Smooth muscle cell (in vitro differentiated cells): ENCODE data around the gene CDH4. TPM values are rescaled to one million over a fixed set of nuclear protein-coding genes. Genes with fewer than 3 reads are reported as not detected.

ENCODE experiments used
- DNase-seq: peaks from one replicate; lab custom pipeline; 2025; ENCODE audit not compliant: unreplicated experiment; lab: John Stamatoyannopoulos, UW
- H2AFZ ChIP-seq: fragments of 200-600 bp; sonication (generic); 2 replicates; pipeline ENCODE4 v1.6.0; 2016; ENCODE audit warnings: antibody characterized with exemption, low read depth, mild to moderate bottlenecking
- H3F3A ChIP-seq: fragments of 200-600 bp; sonication (generic); 2 replicates; pipeline ENCODE4 v1.6.0; 2017; ENCODE audit warnings: antibody characterized with exemption, low read depth
- H3K27ac ChIP-seq: fragments of 200-600 bp; sonication (generic); 2 replicates; pipeline ENCODE4 v1.5.1; 2016; ENCODE audit warnings: low read depth, mild to moderate bottlenecking
- H3K27me3 ChIP-seq: fragments of 200-600 bp; sonication (generic); 2 replicates; pipeline ENCODE4 v1.6.1; 2016; ENCODE audit warnings: low read depth, mild to moderate bottlenecking
- H3K36me3 ChIP-seq: fragments of 200-600 bp; sonication (generic); 2 replicates; pipeline ENCODE4 v1.5.1; 2016; ENCODE audit warnings: low read depth
- H3K4me1 ChIP-seq: fragments of 200-600 bp; sonication (generic); 2 replicates; pipeline ENCODE4 v1.5.1; 2016; ENCODE audit warnings: low read depth
- H3K4me2 ChIP-seq: fragments of 200-600 bp; sonication (generic); 2 replicates; pipeline ENCODE4 v1.6.0; 2016; ENCODE audit warnings: mild to moderate bottlenecking
- H3K4me3 ChIP-seq: fragments of 200-600 bp; sonication (generic); 2 replicates; pipeline ENCODE4 v1.5.1; 2016; ENCODE audit warnings: mild to moderate bottlenecking
- H3K79me2 ChIP-seq: fragments of 200-600 bp; sonication (generic); 2 replicates; pipeline ENCODE4 v1.6.0; 2016; ENCODE audit warnings: low read depth, mild to moderate bottlenecking
- H3K9ac ChIP-seq: fragments of 200-600 bp; sonication (generic); 2 replicates; pipeline ENCODE4 v1.6.0; 2016; ENCODE audit warnings: low read depth
- H3K9me3 ChIP-seq: fragments of 200-600 bp; sonication (generic); replicated peaks from 2 replicates; pipeline ENCODE4 v1.5.1; 2016; ENCODE audit warnings: low read depth
- H4K20me1 ChIP-seq: fragments of 200-600 bp; sonication (generic); 2 replicates; pipeline ENCODE4 v1.6.0; 2016; ENCODE audit warnings: low read depth
- WGBS: methylation state at CpG from one replicate; pipeline ENCODE4 v1.1.7; 2016; ENCODE audit warnings: low lambda C conversion rate; 5-methylcytosine and 5-hydroxymethylcytosine counted together
- microRNA counts: library from miRNA; unstranded; fragments of <30 nt; microRNA quantifications from one replicate; lab custom pipeline; 2016
- microRNA-seq: library from miRNA; unstranded; fragments of <30 nt; microRNA quantifications from one replicate; pipeline ENCODE4, GENCODE V29; 2016; ENCODE audit warnings: borderline number of aligned reads
- polyA plus RNA-seq: library from polyadenylated mRNA; unstranded; fragments of >200 nt; fragmentation: Nextera tagmentation; extraction: Ambion mirVana; gene quantifications from 2 replicates; pipeline ENCODE4 v1.2.1, GENCODE V29; 2016
- total RNA-seq: library from RNA; depleted of rRNA; stranded (reverse); fragments of >200 nt; gene quantifications from 2 replicates; pipeline ENCODE4 v1.2.3, GENCODE V29; 2014
- TF ChIP-seq, protein P1 (sequence below): fragments of 200-600 bp; sonication (generic); IDR thresholded peaks from 2 replicates; pipeline ENCODE4 v1.5.1; 2017; ENCODE audit warnings: borderline replicate concordance, mild to moderate bottlenecking, antibody characterized with exemption; ENCODE audit not compliant: insufficient read depth, poor library complexity, severe bottlenecking

The CDH4 gene
- total and polyA plus RNA-seq, 2 experiments from 2014 or later, result 0.03 to 0.04 TPM

DNA sequence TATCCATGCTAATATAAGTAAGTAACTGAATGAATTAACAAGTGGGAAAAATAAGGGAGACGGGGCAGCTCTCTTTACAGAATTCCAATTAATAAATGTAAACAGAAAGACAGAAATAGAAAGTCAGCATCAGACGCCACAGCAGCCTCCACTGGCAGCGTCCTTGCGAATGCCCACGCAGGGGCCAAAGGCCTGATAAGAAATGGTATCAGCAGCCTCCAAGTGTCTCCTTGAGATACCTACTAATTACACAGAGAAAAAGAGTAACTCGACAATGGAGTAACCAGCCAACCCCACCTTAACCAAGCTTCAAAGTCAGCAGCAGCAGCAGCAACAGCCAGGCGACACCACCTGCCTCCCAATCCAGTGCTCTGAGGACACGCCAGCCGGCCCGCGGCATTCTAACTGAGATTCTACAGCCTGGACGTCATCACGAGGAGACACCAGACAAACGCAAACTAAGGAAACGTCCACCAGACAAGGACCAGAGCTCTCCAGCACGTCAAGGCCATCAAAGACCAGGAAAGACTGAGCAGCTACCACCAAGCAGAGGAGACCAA lies 734.8 kb downstream of the CDH4 start:
- H3F3A ChIP-seq, result no peaks in the 10 kb centered on the region
- no peaks in the 10 kb centered on the region for H3K79me2 ChIP-seq
- H3K4me3 ChIP-seq, result no peak overlapping the region
- H2AFZ ChIP-seq, result no peak overlapping the region
- TF ChIP-seq, protein P1, sequence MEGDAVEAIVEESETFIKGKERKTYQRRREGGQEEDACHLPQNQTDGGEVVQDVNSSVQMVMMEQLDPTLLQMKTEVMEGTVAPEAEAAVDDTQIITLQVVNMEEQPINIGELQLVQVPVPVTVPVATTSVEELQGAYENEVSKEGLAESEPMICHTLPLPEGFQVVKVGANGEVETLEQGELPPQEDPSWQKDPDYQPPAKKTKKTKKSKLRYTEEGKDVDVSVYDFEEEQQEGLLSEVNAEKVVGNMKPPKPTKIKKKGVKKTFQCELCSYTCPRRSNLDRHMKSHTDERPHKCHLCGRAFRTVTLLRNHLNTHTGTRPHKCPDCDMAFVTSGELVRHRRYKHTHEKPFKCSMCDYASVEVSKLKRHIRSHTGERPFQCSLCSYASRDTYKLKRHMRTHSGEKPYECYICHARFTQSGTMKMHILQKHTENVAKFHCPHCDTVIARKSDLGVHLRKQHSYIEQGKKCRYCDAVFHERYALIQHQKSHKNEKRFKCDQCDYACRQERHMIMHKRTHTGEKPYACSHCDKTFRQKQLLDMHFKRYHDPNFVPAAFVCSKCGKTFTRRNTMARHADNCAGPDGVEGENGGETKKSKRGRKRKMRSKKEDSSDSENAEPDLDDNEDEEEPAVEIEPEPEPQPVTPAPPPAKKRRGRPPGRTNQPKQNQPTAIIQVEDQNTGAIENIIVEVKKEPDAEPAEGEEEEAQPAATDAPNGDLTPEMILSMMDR, result no peak
- peaks cover 3% of the 10 kb centered on the region for H3K36me3 ChIP-seq
- no peaks in the 10 kb centered on the region for H3K27me3 ChIP-seq
- peaks cover 6% of the 10 kb centered on the region for H3K9me3 ChIP-seq
- H3K27ac ChIP-seq, result no peak overlapping the region
- WGBS, result 95% methylated on average over 16 of the region's 16 CpGs
- no peak overlapping the region for H3K9ac ChIP-seq
- no peaks in the 10 kb centered on the region for H3K4me1 ChIP-seq
- no peak for DNase-seq
- H4K20me1 ChIP-seq, result no peaks in the 10 kb centered on the region
- no peak overlapping the region for H3K4me2 ChIP-seq

DNA sequence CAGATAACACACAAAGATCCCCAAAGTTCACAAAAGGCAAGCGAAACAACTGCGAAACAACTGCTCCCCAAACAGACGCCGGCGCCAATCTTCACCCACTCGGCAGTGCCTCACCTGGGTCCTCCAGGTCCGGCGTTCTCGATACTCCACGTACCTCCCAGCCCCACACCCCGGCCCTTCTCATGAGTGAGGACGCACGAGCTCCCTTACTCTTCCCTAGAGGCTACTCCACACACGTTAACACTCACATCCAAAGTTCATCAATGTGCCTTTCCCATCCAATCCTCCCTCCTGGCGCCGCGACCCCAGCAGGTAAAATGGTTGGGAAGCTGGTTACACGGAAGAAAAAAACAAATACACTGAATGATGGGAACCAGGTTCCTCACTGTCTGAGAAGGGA lies 736.6 kb downstream of the CDH4 start:
- Histone ChIP-seq H3K4me2 (no peak overlapping the region), H3K36me3 (peaks cover 10% of the 10 kb centered on the region), H3K4me3 (no peak overlapping the region), H3K27me3 (no peaks in the 10 kb centered on the region), H3K4me1 (no peaks in the 10 kb centered on the region), H2AFZ (no peak overlapping the region), H3F3A (no peaks in the 10 kb centered on the region), H3K79me2 (no peaks in the 10 kb centered on the region), H4K20me1 (no peaks in the 10 kb centered on the region), H3K9me3 (peaks cover 6% of the 10 kb centered on the region), H3K27ac (no peak overlapping the region), H3K9ac (no peak overlapping the region)
- WGBS, result 94% methylated on average over 18 of the region's 18 CpGs
- TF ChIP-seq, protein P1, result no peak
- no peak for DNase-seq

DNA sequence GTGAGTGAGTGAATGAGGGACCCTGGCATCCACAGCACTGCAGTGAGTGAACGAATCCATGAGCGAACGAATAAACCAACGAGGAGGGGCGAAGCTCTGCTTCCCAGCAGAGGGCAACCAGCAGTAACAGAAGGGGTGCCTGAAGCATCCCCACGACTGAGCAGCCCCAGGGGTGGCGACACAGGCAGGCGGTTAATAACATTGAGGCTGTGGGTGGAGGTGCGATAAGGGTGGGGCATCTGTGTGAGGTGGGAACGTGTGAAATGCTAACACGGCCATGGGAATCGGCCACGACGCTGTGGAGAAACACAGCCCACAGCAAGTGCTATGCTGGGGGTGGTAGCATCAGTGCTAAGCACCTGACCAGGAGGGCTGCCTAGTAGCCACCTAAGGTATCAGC lies 737.7 kb downstream of the CDH4 start:
- TF ChIP-seq, protein P1, result no peak

More for the DNA sequence above, 737.7 kb downstream of the CDH4 start:
- Histone ChIP-seq H4K20me1 (no peaks in the 10 kb centered on the region), H2AFZ (no peak overlapping the region), H3K4me2 (no peak overlapping the region), H3K79me2 (no peaks in the 10 kb centered on the region), H3K27ac (no peak overlapping the region), H3K36me3 (peaks cover 10% of the 10 kb centered on the region), H3K27me3 (no peaks in the 10 kb centered on the region), H3K9ac (no peak overlapping the region), H3K4me1 (no peaks in the 10 kb centered on the region), H3K9me3 (peaks cover 6% of the 10 kb centered on the region), H3F3A (no peaks in the 10 kb centered on the region), H3K4me3 (no peak overlapping the region)
- DNase-seq, result no peak
- WGBS, result 97% methylated on average over 14 of the region's 14 CpGs

MicroRNAs encoded within 50 kb of the gene (microRNA counts, 767-probe panel; counts per million panel counts)
- microRNA hsa-miR-1257 (lab: Ali Mortazavi, UCI), result 183 counts per million

Small RNAs within 50 kb of the gene (microRNA-seq; reads per million reads assigned to microRNA genes)
- gene MIR1257, result not detected
